ENCODE measurements around the gene GREM2. TPM values are rescaled to one million over a fixed set of nuclear protein-coding genes. Genes with fewer than 3 reads are reported as not detected.

The GREM2 gene
- 0.51 TPM for polyA plus RNA-seq (2012; ENCODE audit: insufficient read depth, insufficient read length, low read depth)

GRCh38 chr1:240611619-240612480 is at the start of gene GREM2:
TSS of gene GREM2 (minus strand) at chr1:240612155. CDS start at chr1:240493475, 118,680 bp downstream.
- Histone ChIP-seq H3K4me1 (no peaks in the 10 kb centered on the region), H3K9me3 (no peaks in the 10 kb centered on the region), H3K27me3 (peaks cover 24% of the 10 kb centered on the region), H3K4me3 (ENCODE audit: low read depth, low read length) (peak within 1 kb of the TSS; percentile 73), H3K36me3 (no peaks in the 10 kb centered on the region)
- TF ChIP-seq, protein P1, sequence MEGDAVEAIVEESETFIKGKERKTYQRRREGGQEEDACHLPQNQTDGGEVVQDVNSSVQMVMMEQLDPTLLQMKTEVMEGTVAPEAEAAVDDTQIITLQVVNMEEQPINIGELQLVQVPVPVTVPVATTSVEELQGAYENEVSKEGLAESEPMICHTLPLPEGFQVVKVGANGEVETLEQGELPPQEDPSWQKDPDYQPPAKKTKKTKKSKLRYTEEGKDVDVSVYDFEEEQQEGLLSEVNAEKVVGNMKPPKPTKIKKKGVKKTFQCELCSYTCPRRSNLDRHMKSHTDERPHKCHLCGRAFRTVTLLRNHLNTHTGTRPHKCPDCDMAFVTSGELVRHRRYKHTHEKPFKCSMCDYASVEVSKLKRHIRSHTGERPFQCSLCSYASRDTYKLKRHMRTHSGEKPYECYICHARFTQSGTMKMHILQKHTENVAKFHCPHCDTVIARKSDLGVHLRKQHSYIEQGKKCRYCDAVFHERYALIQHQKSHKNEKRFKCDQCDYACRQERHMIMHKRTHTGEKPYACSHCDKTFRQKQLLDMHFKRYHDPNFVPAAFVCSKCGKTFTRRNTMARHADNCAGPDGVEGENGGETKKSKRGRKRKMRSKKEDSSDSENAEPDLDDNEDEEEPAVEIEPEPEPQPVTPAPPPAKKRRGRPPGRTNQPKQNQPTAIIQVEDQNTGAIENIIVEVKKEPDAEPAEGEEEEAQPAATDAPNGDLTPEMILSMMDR (IDR thresholded peaks at IDR 0.05; ENCODE audit: low read depth, low read length) = no peak
- peak; percentile 70 for DNase-seq

- TF ChIP-seq, protein P1 (IDR thresholded peaks at IDR 0.05; ENCODE audit: low read depth, low read length) = no peak
These were observed 46.5 kb upstream of the GREM2 start for GRCh38 chr1:240658312-240658960.

GRCh38 chr1:240656531-240656930 is 44.6 kb upstream of the GREM2 start:
- Histone ChIP-seq H3K4me3 (ENCODE audit: low read depth, low read length) (no peak overlapping the region), H3K9me3 (no peaks in the 10 kb centered on the region), H3K27me3 (no peaks in the 10 kb centered on the region), H3K36me3 (no peaks in the 10 kb centered on the region), H3K4me1 (no peaks in the 10 kb centered on the region)
- TF ChIP-seq, protein P1 (IDR thresholded peaks at IDR 0.05; ENCODE audit: low read depth, low read length) = no peak
- DNase-seq = no peak

More at GRCh38 chr1:240658312-240658960, 46.5 kb upstream of the GREM2 start:
- Histone ChIP-seq H3K4me3 (ENCODE audit: low read depth, low read length) (no peak overlapping the region), H3K9me3 (no peaks in the 10 kb centered on the region), H3K36me3 (no peaks in the 10 kb centered on the region), H3K27me3 (no peaks in the 10 kb centered on the region), H3K4me1 (no peaks in the 10 kb centered on the region)
- DNase-seq = no peak

DNA sequence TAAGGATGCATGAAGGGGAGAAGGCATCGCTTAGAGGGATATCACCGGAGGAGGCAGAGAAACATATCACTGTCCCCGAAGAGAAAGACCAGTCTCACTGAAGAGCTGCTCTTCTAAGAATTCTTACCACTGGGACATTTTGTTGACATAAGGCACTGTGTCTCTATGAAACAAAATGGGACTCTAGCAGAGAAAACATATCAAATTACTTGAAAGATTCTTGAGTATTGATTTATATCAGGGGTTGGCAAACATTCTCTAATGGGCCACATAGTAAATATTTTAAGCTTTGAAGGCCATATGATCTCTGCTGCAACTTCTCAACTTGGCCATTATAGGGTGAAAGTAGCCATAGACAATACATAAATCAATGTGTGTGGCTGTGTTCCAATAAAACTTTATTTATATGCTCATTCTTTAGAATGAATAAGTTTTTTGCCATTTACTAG is 41.0 kb upstream of the GREM2 start:
- H3K4me3 ChIP-seq (ENCODE audit: low read depth, low read length) = no peak overlapping the region
- no peaks in the 10 kb centered on the region for H3K9me3 ChIP-seq
- H3K4me1 ChIP-seq = no peaks in the 10 kb centered on the region
- TF ChIP-seq, protein P1 (IDR thresholded peaks at IDR 0.05; ENCODE audit: low read depth, low read length) = no peak
- H3K36me3 ChIP-seq = no peaks in the 10 kb centered on the region
- no peaks in the 10 kb centered on the region for H3K27me3 ChIP-seq
- DNase-seq = no peak

DNA sequence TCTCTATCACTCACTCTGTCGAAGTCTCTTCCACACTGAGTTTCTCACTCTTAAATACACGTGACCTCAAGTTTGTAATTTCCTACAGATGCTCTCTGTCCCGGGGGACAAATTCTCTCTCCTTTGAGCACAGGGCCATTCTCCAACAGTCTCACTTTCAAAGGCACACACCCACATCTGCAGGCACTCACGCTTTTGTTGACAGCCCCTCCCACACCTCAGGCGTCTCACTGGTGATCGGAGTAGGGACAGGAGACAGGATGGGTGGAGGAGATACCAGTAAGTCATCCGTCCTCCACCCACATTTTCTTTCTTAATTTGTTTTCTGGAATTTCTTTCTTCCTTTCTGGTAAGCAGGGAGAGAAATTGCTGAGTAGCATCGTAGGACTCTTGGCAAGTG is 40.6 kb upstream of the GREM2 start:
- TF ChIP-seq, protein P1 (IDR thresholded peaks at IDR 0.05; ENCODE audit: low read depth, low read length) = no peak
- H3K36me3 ChIP-seq = no peaks in the 10 kb centered on the region
- H3K27me3 ChIP-seq = no peaks in the 10 kb centered on the region
- H3K9me3 ChIP-seq = no peaks in the 10 kb centered on the region
- no peak for DNase-seq
- H3K4me3 ChIP-seq (ENCODE audit: low read depth, low read length) = no peak overlapping the region
- no peaks in the 10 kb centered on the region for H3K4me1 ChIP-seq
